ENCODE results near the gene ITGB2.

Gene ITGB2

DNA sequence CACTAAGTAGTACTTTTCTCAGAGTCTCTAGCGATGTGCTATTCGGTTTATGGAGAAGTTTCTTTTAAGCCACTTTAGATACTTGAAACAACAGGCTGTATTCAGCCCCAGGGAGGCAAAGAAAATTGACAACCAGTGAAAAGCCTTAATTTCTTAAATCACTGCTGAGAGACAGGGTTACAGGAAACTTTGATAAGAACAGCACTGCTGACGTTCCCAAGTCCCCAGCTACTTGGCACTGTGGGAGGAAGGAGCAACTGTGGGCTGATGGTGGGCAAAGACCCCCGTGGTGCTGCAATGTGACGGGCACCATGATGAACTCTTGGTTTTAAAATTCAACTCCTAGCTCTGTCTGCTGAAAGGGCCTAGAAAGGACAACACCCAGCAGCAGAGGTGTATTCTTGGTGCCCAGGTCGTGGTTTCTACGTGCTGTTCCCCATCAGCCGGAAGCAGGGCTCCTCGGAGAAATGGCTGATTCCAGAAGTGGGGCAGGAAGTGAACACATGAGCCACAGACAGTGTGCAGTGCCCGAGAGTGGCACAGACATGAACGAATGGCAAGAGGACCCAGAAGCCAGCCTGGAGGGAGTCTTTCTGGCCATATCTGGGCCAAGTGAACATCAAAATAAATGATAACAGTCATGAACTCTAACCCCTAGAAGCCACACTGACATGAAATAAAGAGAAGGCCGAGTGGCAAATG is 52.5 kb downstream of the ITGB2 start:
- Histone ChIP-seq H3K4me1 (peaks cover 0 to 82% (median 69%) of the 10 kb centered on the region in 4 donors), H3K36me3 (peaks cover 19 to 23% (median 22%) of the 10 kb centered on the region in 3 donors), H3K9me3 (no peaks in the 10 kb centered on the region), H3K27ac (peak overlapping the region; percentile 95 to 97), H3K27me3 (no peaks in the 10 kb centered on the region), H3K4me3 (peak overlapping the region in 1 of 2 donors; percentile 5)
- intact Hi-C loops (cut with DNase I; ENCODE audit: low total_unique reads): no loop called here
- no peak for DNase-seq
- no peak for TF ChIP-seq CTCF (IDR thresholded peaks at IDR 0.05)

DNA sequence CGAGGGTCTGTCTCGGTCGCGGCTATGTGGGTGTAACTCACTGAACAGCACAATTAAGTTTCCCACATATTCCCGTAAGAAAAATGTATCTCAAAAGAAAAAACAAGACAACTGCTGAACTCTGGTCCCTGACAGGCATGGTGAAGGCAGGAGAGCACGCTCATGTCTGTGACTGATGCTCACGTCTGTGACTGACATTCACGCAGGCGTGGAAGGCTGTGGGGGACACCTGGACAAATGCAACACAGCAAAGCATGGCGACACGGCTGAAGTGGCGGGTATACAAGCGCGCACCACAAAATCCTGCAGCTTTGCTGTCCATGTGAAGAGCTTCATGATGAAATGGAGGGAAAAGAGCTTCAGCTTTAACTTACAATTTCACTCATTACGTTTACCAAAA is 53.2 kb downstream of the ITGB2 start:
- peak overlapping the region; percentile 95 to 97 for H3K27ac ChIP-seq
- H3K4me1 ChIP-seq: peaks cover 0 to 87% (median 67%) of the 10 kb centered on the region in 4 donors
- H3K4me3 ChIP-seq: no peak overlapping the region
- no peaks in the 10 kb centered on the region for H3K27me3 ChIP-seq
- intact Hi-C loops (cut with DNase I; ENCODE audit: low total_unique reads): no loop called here
- no peak for TF ChIP-seq CTCF (IDR thresholded peaks at IDR 0.05)
- H3K36me3 ChIP-seq: peaks cover 20 to 30% (median 24%) of the 10 kb centered on the region in 3 donors
- no peak for DNase-seq
- no peaks in the 10 kb centered on the region for H3K9me3 ChIP-seq

DNA sequence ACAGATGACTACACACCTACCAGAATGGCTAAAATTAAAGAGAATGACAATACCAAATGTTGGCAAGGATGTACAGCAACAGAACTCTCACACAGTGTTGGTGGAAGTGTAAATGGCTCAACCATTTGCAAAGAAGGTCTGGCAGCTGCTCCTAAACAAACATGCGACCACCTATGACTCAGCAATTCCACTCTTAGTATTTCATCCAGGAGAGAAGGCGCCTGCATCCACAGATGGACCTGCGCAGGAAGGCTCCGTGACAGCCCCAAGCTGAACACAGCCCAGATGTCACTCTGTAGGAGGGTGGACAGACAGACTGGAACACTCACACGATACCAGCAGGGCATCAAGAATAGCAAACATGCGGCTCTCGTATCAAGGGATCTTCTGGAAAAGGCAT is 53.9 kb downstream of the ITGB2 start:
- no peak for TF ChIP-seq CTCF (IDR thresholded peaks at IDR 0.05)
- intact Hi-C loops (cut with DNase I; ENCODE audit: low total_unique reads): no loop called here
- Histone ChIP-seq H3K9me3 (no peaks in the 10 kb centered on the region), H3K4me1 (peaks cover 0 to 88% (median 66%) of the 10 kb centered on the region in 4 donors), H3K36me3 (peaks cover 20 to 37% (median 30%) of the 10 kb centered on the region in 3 donors), H3K4me3 (no peak overlapping the region), H3K27ac (peak overlapping the region; percentile 95 to 97), H3K27me3 (no peaks in the 10 kb centered on the region)
- DNase-seq: no peak

GRCh38 chr21:44865561-44866280 is 55.0 kb downstream of the ITGB2 start:
- Histone ChIP-seq H3K36me3 (peaks cover 20 to 48% (median 38%) of the 10 kb centered on the region in 3 donors), H3K27ac (peak overlapping the region; percentile 12 to 40), H3K4me1 (peaks cover 0 to 88% (median 64%) of the 10 kb centered on the region in 4 donors), H3K9me3 (no peaks in the 10 kb centered on the region), H3K27me3 (no peaks in the 10 kb centered on the region), H3K4me3 (no peak overlapping the region)
- no peak for DNase-seq
- TF ChIP-seq CTCF (IDR thresholded peaks at IDR 0.05): no peak
- intact Hi-C loops (cut with DNase I; ENCODE audit: low total_unique reads): no loop called here

DNA sequence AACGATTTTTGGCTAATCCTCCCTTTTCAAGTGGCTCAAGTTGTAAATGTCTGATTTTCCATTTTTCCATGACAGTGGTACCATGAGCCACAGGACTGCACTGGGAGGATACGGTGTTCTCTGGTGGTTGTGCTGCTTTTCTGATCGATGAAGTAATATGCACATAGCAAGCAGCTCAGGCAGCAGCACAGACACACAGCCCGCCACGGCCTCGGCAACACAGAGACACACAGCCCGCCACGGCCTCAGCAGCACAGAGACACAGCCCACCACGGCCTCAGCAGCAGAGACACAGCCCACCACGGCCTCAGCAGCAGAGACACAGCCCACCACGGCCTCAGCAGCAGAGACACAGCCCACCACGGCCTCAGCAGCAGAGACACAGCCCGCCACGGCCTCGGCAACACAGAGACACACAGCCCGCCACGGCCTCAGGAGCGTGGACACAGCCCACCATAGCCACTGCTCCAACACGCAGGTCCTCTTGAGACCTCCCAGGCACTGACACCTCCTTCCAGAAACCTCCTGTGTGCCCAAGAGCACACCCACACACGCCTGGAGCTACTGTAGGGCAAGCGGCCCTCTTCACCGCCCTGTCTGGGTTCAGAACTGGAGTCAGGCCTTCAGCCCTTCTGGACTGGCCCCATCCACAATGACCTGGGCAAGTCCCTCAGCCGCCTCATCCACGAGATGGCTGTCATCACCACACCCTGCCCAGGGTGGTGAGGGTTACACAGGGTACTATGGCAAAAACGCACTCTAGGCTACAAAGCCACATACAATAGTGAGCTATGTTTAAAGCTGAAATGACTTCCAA is 57.6 kb downstream of the ITGB2 start:
- H3K27me3 ChIP-seq: no peaks in the 10 kb centered on the region
- peaks cover 0 to 77% (median 46%) of the 10 kb centered on the region in 4 donors for H3K4me1 ChIP-seq
- no peak overlapping the region for H3K4me3 ChIP-seq
- peaks cover 40 to 73% (median 64%) of the 10 kb centered on the region in 3 donors for H3K36me3 ChIP-seq
- intact Hi-C loops (cut with DNase I; ENCODE audit: low total_unique reads): no loop called here
- no peak for DNase-seq
- no peak overlapping the region for H3K27ac ChIP-seq
- TF ChIP-seq CTCF (IDR thresholded peaks at IDR 0.05): no peak
- no peaks in the 10 kb centered on the region for H3K9me3 ChIP-seq
